OCI-LY7 (cell line): ENCODE results near the gene CDK11B.

Experiments
- CTCF ChIP-seq: fragments of 200-600 bp; sonication (generic); conservative IDR thresholded peaks from 2 replicates; pipeline ENCODE4 v1.5.1; 2014; ENCODE audit warnings: mild to moderate bottlenecking, antibody characterized with exemption, low read length, moderate library complexity, mixed read lengths
- EZH2phosphoT487 ChIP-seq: fragments of 200-600 bp; sonication (generic); IDR thresholded peaks from 2 replicates; pipeline ENCODE4 v1.6.1; 2018; ENCODE audit warnings: low read depth, borderline replicate concordance, mild to moderate bottlenecking, mixed run types, antibody characterized with exemption, low read length, moderate library complexity, mixed read lengths

- TF ChIP-seq CTCF (no peak), EZH2phosphoT487 (no peak)
Observed at GRCh38 chr1:1628754-1629429, 29.9 kb downstream of the CDK11B start.
